HTERT RPE-1 (cell line): ENCODE measurements around the gene TSR1.

Experiments used
- in situ Hi-C: fragments of 300-500 bp; cut with MboI; formaldehyde crosslinking; loops from 4 replicates; pipeline ENCODE4 v1.14.3; 2020; ENCODE audit warnings: low sequenced_read_pairs

TSR1 gene

GRCh38 chr17:2369551-2370210, 33.4 kb upstream of the TSR1 start:
- in situ Hi-C loops, result no loop called here

- in situ Hi-C loops, result no loop called here
Observed at GRCh38 chr17:2369039-2369438, 32.8 kb upstream of the TSR1 start.

- in situ Hi-C loops, result no loop called here
Observed at GRCh38 chr17:2368359-2368758, 32.1 kb upstream of the TSR1 start.

GRCh38 chr17:2366747-2367494, 30.7 kb upstream of the TSR1 start:
- in situ Hi-C loops, result no loop called here

- in situ Hi-C loops, result no loop called here
Observed at GRCh38 chr17:2365132-2365531, 28.9 kb upstream of the TSR1 start.

GRCh38 chr17:2364763-2365116, 28.5 kb upstream of the TSR1 start:
- in situ Hi-C loops, result no loop called here

GRCh38 chr17:2363851-2364762, 27.9 kb upstream of the TSR1 start:
- in situ Hi-C loops, result no loop called here

GRCh38 chr17:2363318-2363717, 27.1 kb upstream of the TSR1 start:
- in situ Hi-C loops, result no loop called here

GRCh38 chr17:2362881-2363280, 26.6 kb upstream of the TSR1 start:
- in situ Hi-C loops, result no loop called here

GRCh38 chr17:2362416-2362815, 26.2 kb upstream of the TSR1 start:
- in situ Hi-C loops, result no loop called here

- in situ Hi-C loops, result no loop called here
Observed at GRCh38 chr17:2362016-2362415, 25.8 kb upstream of the TSR1 start.

GRCh38 chr17:2361010-2361760, 24.9 kb upstream of the TSR1 start:
- in situ Hi-C loops, result no loop called here

GRCh38 chr17:2357931-2358434, 21.7 kb upstream of the TSR1 start:
- in situ Hi-C loops, result no loop called here

GRCh38 chr17:2357237-2357636, 21.0 kb upstream of the TSR1 start:
- in situ Hi-C loops, result no loop called here

- in situ Hi-C loops, result no loop called here
Observed at GRCh38 chr17:2354311-2354710, 18.1 kb upstream of the TSR1 start.

- in situ Hi-C loops, result no loop called here
Observed at GRCh38 chr17:2351269-2351668, 15.0 kb upstream of the TSR1 start.

- in situ Hi-C loops, result no loop called here
Observed at GRCh38 chr17:2347805-2348685, 11.8 kb upstream of the TSR1 start.

GRCh38 chr17:2346475-2346874, 10.2 kb upstream of the TSR1 start:
- in situ Hi-C loops, result no loop called here

GRCh38 chr17:2344528-2344927, 8.3 kb upstream of the TSR1 start:
- in situ Hi-C loops, result no loop called here

GRCh38 chr17:2343421-2343820, 7.2 kb upstream of the TSR1 start:
- in situ Hi-C loops, result no loop called here
